OCI-LY3 (cell line): ENCODE data around the gene SERPINE2.

Experiments
- CTCF ChIP-seq: fragments of 200-600, 300-600 bp; sonication (generic); IDR thresholded peaks from 2 replicates; pipeline ENCODE4 v1.5.1; 2014; ENCODE audit warnings: antibody characterized with exemption, low read length, low read depth
- EZH2phosphoT487 ChIP-seq: fragments of 200-600 bp; shearing (Covaris generic); IDR thresholded peaks from 2 replicates; pipeline ENCODE4 v1.6.1; 2018; ENCODE audit warnings: antibody characterized with exemption, mixed run types, low read depth

GRCh38 chr2:224008702-224009261 lies 30.3 kb downstream of the SERPINE2 start:
- TF ChIP-seq CTCF (no peak), EZH2phosphoT487 (no peak)
